Testis (tissue), 2 donors: Measurements from ENCODE around the gene DIO2.

Experiments
- POLR2A ChIP-seq: fragments of 450-650 bp; IDR thresholded peaks from one replicate; pipeline ENCODE4 v1.6.1; 2017; ENCODE audit warnings: antibody characterized with exemption, mild to moderate bottlenecking, moderate library complexity
- TF ChIP-seq, protein P1 (sequence below), 3 experiments: fragments of 450-650 bp in 2 of 3; fragments of 200-600 bp in 1 of 3; sonication (generic) in 1 of 3; IDR thresholded peaks; one replicate each; pipeline ENCODE4 v1.5.1; 2016 to 2019; ENCODE audit warnings: antibody characterized with exemption in 3 of 3, mild to moderate bottlenecking in 2 of 3, moderate library complexity in 1 of 3

DNA sequence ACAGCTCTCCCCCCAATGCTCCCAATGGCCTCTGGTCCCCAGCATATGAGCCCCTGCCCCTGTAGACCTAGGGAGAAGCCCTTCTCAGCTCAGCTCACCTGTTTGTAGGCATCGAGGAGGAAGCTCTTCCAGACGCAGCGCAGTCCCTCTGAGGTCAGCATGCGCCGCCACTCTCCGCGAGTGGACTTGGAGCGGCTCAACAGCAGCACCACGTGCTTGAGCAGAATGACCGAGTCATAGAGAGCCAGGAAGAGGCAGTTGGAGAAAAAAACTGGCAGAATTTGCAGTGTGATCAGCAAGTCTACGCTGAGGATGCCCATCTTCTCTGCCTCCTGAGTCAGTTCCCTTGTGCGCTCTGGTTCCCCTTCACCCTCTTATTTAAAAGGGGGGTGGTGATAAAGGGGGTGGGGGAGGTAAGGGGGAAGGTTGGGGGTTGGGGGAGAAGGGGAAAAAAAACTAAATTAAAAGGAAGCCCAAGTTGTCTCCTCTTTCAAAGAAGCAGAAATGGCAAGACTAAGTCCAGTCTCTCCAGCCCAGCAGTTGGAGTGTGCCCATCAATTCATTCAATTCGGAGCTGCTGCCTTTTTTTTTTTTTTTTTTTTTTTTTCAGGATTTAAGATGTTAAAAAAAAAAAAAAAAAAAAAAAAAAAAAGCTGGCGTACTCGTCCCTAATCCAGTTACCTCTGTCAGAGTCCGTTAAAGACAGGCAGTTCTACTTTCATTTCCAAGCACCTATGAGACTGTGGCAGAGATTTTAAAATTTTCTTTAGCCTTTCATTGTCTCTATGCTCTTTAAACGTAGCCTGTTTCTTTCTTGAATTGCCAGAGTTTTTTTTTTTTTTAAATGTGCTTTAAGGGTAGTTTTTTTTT, at the start of gene DIO2:
- TF ChIP-seq, protein P1, sequence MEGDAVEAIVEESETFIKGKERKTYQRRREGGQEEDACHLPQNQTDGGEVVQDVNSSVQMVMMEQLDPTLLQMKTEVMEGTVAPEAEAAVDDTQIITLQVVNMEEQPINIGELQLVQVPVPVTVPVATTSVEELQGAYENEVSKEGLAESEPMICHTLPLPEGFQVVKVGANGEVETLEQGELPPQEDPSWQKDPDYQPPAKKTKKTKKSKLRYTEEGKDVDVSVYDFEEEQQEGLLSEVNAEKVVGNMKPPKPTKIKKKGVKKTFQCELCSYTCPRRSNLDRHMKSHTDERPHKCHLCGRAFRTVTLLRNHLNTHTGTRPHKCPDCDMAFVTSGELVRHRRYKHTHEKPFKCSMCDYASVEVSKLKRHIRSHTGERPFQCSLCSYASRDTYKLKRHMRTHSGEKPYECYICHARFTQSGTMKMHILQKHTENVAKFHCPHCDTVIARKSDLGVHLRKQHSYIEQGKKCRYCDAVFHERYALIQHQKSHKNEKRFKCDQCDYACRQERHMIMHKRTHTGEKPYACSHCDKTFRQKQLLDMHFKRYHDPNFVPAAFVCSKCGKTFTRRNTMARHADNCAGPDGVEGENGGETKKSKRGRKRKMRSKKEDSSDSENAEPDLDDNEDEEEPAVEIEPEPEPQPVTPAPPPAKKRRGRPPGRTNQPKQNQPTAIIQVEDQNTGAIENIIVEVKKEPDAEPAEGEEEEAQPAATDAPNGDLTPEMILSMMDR (IDR thresholded peaks at IDR 0.05), result no peak
- TF ChIP-seq POLR2A, result no peak
